Aortic smooth muscle cell (primary cell): ENCODE measurements around the gene STK31. TPM values are rescaled to one million over a fixed set of nuclear protein-coding genes. Genes with fewer than 3 reads are reported as not detected.

Experiments
- total RNA-seq: library from RNA; depleted of rRNA; stranded (reverse); fragments of >200 nt; gene quantifications from 2 replicates; pipeline ENCODE4 v1.2.3, GENCODE V29; 2014

STK31 gene
- total RNA-seq = not detected in 2 replicates

GRCh38 chr7:23710000-23710399 is at the start of gene STK31:
Gene STK31, plus strand, starts transcription at chr7:23710219. Its CDS starts 67 bp downstream, at chr7:23710286.

GRCh38 chr7:23679898-23680413 is 30.1 kb upstream of the STK31 start, which contains the start of gene FAM221A:
Gene FAM221A, plus strand, starts transcription at chr7:23680199. Its CDS starts 20 bp downstream, at chr7:23680219.

Other genes with a start within 250 kb of the STK31 start
- gene IGF2BP3, start 239.7 kb upstream of the STK31 start, total RNA-seq = 17.6 and 17.9 TPM in 2 replicates
- 29.5 and 36.6 TPM in 2 replicates for gene TRA2A, start 178.2 kb upstream of the STK31 start, total RNA-seq
- gene CCDC126, start 112.8 kb upstream of the STK31 start, total RNA-seq = 9.5 and 9.8 TPM in 2 replicates
- gene FAM221A, start 30.0 kb upstream of the STK31 start, total RNA-seq = 0.68 and 1.5 TPM in 2 replicates